NCI-H146 treated with DMSO at 0.1 percent for 48 hours (cell line): ENCODE data around the gene MTTP.

ENCODE experiments used
- DNase-seq: peaks from one replicate; lab custom pipeline; 2025; ENCODE audit not compliant: unreplicated experiment; lab: John Stamatoyannopoulos, UW

Gene MTTP

DNA sequence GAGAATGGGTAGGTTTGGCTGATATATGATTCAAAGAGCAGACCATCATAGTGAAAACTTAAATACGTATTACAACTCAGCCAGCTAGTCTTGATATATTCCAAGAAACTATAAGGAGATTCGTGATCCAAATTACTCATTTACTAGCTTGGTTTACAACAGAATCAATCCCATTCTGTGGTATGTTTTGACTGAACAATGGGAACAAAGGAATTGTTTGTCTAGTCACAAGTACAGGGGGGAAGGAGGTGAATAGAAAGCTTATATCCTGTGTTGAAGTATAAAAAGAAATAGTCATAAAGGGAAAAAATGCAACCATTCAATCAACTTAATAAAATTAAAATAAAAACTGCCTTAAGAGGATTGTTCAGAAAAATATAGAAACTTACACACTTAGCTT is 66.1 kb downstream of the MTTP start:
- DNase-seq: no peak

DNA sequence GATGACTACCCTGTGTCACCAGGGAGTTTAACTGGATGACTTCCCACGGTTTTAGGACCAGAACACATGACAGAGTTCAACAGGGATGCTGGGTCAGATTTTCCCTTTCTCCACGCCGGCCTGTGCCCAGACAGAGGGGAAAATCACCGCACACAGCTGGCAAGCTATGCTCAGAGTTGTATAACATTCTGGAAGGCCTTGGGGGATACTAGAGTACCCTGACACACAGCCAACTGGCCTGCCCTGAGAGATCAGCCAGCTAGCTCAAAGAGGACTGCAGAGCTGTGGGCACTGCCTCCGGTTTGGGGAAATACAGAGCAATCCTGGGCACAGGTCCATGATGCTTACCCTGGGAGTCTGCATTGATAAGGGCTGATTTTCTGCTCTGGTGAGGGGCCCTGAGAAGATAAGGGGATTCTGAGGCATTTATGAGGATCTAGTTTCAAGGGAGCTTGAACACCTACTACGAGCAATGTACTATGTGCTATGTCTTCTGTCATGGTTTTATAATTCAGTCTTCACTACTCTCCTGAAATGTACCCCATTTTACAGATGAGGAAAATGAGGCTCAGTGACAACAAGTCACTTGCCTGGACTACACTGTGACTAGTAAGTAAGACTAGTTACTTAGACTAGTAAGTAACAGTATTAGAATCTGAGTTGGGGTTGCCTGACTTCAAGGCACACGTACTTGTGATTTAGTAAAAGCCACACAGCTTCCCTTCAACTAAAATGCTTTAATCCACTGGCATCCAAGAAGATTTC is 68.3 kb downstream of the MTTP start:
- no peak for DNase-seq

DNA sequence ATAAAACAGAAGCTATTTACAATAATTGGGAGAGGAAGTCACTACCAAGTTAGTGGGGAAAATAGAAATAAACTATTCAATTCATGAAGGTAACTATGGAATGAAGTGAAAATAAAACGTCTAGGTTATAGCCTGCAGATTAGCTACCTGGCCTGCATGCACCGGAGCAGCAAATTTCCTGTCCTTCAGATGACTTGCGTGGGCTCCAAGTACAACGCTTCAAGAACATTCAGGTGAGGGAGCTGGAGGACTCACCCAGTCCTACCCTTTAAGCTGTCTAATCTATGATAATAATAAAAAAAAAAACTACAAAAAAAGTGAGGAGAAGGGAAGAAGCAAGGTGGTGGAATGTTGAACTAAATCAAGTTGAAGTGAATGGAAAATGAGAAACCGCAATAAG is 69.8 kb downstream of the MTTP start:
- no peak for DNase-seq

DNA sequence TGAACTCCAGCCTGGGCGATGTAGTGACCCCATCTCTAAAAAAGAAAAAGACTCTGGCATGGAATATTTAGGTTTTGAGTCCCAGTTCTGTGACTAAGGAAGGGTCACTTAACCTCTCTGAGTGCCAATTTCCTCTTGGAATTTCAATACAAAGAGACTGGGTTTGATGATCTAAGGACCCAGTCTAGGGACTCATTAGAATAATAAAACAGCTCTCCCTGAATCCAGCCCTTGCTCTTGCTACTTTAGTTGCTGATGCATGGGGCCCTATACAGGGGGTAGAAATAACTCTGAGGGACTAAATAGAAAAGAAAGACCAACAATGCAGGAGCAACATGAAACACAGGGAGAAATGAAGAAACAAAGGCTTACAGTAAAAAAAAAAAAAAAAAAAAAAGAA is 70.4 kb downstream of the MTTP start:
- no peak for DNase-seq

DNA sequence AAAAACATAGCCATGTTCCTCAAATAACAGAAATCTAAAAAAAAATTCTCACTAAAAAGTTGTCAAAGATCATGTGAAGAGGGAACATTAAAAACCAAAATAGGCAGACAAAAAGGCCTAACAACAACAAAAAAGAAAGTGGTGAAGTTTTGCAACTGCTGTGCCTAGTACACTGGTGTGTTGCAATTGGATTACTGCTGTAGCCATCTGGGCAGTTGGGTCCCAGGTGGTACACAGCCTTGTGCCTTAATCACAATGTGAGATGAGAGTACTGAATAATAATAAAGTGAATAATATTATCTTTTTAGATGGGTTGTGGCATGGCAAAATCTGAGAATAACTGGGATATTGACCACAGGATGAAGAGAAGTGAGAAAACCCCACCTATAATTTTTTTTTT is 71.0 kb downstream of the MTTP start:
- no peak for DNase-seq

DNA sequence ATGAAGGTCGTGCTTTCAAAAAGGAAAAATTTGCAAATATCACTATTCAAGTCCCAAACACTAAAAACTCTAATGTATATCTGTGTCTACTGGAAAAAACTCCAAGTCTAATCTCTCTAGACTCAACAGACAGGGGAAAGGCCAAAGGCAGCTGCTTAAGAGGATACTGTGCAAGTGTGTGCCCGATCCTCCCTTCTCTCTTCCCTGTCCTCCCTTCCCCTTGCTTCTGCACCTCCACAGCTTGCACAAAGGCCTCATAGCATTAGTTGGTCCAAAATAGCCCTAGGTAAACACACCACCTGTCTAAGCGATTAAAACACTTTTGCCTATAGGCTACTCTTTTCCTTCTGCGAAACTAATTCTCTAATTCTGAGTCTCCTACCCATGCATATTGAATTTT is 72.4 kb downstream of the MTTP start:
- DNase-seq: no peak

DNA sequence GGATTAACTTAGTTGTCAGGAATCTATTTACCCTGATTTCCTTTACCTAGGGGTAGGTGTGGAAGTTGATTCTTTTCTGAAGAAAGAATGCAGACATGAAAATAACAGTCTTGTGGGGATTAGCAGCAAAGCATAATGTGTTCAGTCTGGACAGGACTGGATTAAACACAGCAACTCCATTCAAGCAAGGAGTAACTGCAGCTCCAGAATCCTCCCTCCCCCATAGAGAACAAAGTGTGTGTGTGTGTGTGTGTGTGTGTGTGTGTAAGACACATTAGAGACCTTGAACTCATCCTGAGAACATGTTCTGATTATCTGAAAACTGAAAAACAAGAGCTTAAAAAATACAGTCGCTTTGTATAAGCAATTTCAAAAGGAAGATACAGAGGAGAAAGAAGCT is 73.7 kb downstream of the MTTP start:
- no peak for DNase-seq

DNA sequence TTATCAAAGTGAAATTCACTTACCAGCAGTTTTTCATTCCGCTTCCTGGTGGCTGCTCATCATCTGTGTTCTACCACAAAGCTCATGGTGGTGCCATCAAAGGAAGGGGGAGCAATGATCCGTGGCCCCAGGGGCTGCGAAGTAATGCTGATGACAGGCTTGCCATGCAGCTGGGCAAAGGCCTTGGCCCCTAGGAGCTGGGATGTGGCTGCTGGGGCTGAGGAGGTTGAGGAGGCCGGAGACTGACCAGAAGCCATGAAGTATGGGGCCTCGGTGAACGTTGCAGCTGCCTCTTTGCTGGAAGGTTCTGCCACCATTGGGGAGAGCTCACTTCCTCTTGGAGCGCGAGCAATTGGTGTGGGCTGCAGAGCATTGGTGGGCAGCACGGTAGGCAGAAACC is 74.6 kb downstream of the MTTP start:
- DNase-seq: no peak

DNA sequence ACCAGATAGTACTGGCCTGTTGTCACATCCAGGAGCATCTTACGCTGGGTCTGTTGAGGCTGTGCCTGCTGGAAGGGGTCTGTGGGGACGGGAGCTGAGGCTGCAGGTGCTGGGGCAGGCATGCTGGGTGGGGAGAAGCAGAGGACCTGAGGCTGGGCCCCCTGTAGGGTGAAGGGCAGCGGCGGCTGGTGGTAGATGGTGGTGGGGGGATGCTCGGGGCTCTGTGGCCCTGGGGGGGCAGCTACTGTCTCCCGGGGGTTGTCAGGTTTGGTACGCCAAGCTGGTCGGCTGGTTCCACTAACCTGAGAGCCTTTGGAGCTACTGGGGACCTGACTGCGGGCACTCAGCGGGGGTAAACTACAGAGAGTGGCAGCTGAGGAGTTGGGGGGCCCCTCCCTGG is 75.2 kb downstream of the MTTP start:
- DNase-seq: no peak

DNA sequence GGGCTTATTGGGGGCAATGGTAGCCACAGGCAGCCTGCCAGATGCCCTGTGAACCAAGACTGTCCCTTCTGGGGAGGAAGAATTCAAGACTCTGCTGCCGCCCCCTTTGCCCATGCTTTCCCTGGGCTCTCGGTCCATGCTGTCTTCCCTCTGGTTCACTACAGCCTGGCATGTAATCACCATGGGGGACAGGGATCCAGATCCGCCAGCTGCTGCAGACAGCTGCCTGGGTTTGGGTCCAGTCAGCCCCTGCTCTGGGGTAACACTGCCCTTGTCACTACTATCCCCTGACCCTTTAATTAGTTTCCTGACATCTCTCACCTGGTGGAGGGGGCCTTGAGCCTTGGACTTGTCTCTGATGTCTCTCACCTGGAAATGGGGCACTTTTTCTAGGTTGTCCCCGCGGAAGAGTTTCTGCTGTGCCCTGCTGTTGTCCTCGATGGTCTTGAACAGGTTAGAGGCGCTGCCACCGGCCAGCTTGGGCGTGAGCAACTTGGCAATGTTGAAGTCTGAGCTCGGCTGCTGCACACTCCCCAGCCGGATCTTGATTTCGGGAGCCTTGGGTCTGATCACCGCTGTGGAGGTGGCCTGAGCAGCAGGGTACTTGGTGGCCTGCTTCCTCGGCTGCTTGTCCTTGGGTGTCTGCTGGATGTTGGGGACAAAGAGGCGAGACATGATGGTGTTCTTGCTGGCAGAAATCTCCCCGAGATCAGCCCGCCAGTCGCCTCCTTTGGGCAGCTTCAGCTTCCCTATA is 76.6 kb downstream of the MTTP start:
- no peak for DNase-seq

DNA sequence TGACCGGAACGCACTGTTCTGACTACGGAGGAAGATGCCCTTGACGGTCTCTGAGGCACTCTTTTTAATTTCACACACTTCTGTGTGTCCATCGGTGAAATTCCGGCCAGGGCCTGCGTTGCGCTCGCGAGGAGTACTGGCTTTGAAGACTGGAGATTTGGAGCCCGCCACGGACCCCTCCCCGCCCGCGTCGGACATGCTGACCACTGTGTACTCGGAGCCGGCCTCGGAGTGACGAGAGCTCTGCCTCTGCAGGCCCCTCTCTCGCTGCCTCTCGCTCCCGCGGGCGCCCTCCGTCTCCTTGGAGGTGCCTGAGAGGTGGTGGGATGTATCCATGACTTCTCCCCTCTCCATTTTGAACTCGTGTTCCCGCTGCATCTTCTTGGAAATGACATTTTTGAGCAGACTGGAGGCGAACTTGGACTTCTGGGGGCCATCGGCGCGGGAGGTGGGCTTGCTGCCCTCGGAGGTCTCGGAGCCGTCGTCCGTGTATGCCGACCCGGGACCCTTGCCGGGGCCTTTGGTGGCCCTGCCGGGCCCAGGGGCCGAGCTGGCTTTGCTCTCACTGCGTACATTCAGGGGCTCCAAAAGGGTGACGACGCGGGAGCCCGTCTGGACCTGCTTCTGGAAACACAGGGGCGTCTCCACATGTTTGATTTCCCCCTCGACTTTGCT is 77.3 kb downstream of the MTTP start:
- no peak for DNase-seq

DNA sequence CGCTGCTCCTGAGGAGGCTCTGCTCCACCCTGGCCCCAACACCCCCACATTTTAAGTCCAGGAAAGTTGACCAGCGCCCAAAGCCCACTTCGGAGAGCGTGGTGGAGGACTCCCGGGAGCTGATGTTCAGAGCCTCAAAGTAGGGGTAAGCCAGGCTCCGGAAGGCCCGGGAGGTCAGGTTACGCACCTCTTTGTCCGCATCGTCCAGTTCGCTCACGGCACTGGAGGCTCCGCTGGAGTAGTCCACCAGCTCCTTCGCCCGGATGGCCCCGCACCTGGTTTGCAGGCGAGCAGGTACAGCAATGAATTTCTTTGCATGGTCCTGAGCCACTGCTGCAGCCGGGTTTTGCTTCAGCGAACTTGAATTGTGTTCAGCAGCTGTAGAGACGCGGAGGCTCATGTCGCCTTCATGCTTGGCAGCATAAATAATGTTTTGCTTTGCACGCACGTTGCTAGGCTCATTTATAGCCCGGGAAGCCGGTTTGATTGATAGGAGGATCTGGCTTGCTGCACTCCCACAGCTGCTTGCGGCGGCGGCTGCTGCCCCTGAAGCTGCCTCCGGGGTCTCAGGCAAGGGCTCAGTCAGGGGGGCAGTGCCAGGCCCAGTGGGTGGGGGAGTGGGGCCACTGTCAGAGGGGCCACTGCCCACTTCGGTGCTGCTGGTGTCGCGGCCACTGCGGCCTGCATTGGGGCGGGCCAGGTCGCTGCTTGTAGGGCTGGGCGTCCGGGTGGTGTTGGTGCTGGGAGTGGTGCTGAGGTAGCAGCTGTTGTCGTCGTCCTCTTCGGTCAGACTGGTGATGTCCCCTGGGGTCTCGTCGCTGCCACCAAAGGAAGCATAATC is 78.2 kb downstream of the MTTP start:
- DNase-seq: no peak

DNA sequence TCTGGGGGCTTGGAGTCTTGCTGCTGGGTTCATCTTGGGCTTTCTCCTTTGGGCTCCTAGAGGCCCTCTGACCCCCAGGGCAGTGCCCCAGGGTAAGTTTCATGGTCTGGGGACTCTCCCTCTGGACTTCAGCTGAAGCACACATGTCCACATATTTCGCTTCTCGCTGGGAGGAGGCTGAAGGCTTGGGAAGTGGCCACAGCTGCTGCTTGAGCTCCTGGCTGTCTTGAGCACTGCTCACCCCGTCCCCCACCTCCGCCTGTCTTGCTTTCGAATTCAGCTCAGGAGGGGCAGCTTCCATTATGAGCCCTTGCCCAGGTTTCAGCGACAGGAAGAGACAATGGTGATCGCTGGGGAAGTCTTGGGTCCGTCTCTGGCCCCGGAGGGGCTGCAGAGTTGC is 79.3 kb downstream of the MTTP start:
- DNase-seq: no peak

DNA sequence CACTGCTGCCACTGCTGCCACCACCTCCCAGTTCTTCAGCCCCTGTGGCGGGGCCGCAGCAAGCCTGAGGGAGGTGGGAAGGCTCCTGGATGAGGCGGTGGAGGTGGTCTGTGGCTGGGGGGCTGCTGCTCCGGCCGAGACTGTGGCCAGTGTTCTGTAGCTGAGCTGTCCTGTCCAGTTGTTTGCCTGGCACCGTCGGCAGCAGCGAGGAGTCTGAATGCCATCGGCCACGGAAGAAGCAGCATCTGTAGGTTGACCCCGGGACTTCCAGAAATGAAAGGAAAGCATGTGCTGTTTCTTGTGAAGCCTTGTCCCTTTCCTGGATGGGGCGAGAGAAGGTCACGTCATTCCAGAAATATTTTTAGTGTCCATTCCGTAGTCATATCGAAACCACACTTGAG is 79.7 kb downstream of the MTTP start:
- no peak for DNase-seq

DNA sequence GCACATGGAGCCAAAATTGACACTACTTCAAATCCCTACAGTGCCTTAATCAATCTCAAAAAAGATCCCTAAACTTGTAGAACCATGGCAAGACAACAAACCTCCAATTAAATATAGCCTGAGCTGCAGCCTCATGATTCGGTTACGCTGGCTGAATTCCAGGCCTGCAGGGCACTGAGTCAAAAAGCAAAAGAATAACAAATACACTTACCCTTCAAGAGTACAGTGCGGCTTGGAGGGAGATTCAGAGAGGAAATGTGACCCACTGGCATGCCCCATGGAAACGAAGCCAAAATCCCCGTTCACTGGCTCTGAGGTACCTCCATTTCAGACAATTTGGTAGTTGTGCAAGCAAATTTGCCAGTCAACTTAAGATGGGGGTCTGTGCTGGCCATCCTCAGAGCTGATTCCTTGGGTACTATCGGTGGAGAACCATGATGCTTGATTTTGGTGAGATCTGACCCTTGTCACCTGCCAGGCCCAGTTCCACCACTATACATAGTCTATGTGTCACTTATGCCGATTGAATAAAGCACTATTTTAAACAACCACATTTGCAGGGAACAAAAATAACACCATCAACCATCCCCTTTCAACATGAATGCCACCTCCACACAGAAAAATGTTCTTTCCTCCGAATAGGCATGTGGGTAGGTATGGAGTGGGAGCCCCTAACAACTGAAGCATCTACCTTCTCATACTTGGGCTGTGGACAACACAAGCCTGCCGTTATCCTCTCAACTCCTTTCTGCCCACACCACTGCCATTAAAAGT is 80.9 kb downstream of the MTTP start:
- no peak for DNase-seq

DNA sequence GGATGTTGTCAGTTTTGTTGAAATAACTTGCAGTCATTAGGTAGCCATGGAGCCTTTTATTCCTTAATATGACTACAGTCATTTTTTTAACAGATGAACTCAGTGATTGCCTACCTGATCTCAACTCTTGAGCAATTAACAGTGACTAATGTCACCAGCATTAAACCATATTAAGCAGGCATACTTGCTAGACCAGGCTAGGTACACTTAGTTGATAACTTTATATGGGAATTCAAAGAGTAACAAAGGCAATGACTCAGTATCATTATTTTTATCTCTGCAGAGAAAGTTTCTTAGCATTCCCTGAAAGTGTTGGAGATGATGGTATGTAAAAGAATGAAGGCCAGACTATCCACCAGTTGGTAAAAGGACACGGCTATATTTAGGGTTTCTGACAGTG is 83.2 kb downstream of the MTTP start, which contains the start of gene C4orf54:
Gene C4orf54 (minus strand): TSS at position 31 of the 400 bp plus-strand sequence. CDS start 3,180 bp downstream, outside the sequence.
- no peak for DNase-seq

DNA sequence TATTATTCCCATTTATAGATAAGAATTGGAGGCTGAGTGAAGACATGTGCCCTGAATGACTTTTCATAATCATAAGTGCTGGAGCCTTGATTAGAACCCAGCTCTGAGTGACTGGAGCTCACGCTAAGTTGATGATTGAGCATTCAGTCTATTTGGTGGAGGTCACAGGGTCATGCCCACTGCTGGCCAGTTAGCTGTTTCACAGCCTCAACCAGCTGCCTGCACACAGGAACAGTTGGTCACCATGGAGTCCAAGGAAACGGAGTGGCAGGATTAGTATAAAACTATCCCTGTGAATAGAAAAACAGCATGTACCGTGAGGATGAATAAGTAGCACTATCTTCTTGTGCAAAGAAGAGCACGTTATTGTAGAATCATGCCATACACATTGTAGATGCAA is 84.0 kb downstream of the MTTP start:
- DNase-seq: no peak

DNA sequence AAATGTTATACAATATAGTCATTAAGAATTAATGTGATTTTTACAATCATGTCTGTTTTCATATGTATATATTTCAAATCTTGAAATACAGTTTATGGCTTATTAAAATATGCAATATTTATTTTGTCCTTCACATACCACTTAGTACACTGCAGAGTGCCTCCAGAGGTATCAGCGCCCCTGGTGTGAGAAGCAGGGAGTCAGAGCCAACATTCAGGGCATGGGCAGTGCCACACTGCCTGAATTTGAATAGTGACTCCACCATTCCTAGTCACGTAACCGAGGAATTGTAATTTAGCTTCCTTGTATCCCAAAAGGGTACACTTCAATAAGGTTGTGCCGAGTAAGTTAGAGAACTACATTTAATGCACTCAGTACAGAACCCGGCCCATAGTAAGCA is 87.3 kb downstream of the MTTP start:
- DNase-seq: no peak

DNA sequence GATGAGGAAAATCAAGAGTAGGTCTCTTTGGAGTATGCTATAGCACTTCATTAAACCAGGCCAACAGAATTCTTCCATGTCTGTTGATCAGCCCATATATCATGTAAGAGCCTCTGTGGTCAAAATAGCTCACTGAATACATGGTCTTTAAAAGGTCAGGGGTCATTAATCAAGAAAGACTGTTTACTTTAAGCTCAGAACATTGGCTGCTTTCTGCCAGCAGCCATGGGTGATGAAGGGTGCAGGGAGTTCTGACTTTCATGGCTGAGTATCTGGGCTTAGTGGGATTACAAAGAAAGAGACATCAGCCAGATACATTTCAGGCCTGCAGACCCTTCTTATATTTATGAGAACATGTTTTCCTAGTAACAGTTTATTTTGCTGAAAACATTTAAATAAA is 90.1 kb downstream of the MTTP start:
- no peak for DNase-seq

DNA sequence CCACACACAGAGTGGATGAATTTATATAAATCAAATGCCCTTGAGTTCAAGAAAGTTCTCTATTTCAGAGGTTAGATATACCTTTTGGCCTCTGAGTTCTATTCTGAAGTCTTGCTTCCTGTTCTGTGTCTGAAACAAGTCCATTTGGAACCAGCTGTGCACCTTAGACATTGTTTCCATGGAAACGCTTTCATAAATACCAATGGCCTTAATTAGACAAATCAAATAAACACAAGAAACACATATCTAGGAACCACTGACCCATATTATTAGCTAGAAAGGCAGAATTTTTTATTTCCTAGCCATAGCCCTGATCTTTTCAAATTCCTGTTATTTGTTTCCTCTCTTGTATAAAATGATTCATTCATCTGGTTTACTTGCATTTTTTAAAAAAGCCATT is 91.4 kb downstream of the MTTP start:
- DNase-seq: peak; percentile 1
